ENCODE results near the gene TOR2A.

GRCh38 chr9:127756233-127756632, 21.1 kb upstream of the TOR2A start:
- no peak for TF ChIP-seq CTCF (IDR thresholded peaks at IDR 0.05; ENCODE audit: extremely low read depth in 1 of 2, insufficient read depth in 1 of 2, low read depth in 1 of 2, low read length in 2 of 2)
- TF ChIP-seq MAX (IDR thresholded peaks at IDR 0.05; ENCODE audit: insufficient read depth, insufficient read length): no peak

Data from endothelial cell of umbilical vein (primary cell).